ENCODE data around the gene GTPBP3.

The GTPBP3 gene

DNA sequence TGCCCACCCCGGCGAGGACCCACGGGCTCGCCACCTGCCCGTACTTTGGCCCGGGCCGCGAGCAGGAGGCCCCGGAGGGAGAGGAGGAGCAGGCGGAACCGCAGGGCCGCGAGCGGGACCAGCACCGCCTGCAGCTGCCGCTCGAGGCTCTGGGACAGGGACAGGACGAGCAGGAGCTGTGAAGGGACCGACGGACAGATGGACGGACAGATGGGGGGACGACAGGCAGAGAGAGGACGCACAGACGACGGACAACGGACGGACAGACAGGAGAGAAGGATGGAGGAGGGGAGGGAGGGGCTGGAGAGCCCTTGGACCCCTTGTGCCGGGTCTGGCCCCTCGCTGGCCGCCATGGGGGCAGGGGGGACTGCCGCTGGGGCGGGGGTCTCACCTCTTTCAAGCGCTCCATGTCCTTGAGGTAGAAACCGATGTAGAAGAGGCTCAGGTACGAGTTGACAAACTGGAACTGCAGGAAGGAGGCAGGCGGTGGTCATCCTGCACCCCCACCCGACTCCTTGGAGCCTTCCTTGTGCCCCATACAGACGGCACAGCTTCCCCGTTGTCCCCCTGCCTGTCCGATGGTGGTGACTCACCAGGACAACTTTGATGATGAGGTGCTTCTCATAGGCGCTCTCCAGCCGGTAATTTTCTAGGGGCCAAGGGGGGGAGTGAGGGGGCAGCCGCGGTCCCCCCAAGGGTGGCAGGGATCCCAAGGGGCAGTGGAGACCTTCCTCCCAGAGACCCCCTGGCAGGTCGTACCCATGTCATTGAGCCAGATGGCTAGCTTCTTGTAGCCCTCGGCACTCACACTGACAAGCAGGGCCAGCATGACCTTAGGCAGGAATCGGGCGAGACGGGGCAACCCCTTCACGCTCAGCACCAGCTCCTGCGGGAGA, 7.7 kb upstream of the GTPBP3 start:
- DNase-seq: no peak

DNA sequence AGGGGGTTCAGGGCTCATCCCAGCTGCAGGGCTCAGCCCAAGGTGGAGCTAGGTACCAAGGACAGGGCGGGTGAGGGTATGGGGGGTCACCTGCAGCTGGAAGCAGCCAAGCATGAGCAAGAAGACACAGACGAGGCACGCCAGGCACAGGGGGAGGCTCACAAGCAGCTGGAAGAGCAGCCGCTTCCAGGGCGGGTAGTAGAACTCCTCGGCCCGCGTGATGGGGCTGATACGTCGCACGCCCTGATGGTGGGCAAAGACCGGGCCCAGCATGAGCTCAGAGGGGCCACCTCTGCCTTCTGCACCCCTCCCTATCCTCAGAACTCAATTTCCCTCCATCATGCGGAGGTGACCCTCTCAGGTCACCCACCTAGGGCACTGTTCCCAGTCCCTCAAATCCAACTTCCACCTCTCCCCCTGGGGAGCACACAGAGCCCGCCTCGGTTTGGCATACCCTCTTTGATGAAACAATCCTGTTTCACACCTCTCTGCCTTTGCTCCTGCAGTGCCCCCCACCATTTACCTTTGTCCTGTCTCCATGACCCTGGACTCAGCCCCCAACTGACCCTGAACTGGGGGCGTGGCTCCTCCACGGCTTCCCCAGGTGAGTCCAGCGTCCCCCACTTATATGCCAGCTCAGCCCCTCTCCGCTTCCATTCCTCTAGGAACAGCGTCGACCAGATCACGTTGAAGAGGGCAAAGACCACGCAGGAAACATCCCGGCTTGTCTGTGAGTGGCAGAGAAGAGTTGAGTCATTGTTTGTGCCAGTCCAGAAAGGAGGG, 6.9 kb upstream of the GTPBP3 start:
- DNase-seq: no peak

DNA sequence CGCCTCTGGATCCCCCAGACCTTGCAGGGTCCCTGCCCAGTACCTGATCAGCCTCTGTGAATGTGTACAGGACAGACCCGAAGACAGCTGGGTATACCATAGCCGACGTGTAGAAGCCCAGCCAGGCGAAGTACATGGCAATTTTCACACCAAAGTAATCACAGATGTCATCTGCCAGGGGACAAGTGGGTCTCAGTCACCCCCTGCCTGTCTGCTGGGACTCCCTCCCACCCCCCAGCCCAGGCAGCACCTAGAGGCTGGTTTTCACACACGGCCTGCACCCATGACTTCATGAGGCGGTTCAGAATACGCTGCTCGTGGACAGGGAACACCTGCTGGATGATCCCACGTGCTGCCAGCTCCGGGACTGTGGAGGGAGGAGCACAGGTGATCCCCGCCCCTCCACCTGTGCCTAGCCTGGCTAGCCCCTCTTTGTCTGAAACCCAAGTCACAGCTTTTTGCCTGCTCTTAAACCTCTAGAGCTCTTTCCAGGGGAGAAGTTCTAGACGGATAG, 6.3 kb upstream of the GTPBP3 start:
- no peak for DNase-seq

DNA sequence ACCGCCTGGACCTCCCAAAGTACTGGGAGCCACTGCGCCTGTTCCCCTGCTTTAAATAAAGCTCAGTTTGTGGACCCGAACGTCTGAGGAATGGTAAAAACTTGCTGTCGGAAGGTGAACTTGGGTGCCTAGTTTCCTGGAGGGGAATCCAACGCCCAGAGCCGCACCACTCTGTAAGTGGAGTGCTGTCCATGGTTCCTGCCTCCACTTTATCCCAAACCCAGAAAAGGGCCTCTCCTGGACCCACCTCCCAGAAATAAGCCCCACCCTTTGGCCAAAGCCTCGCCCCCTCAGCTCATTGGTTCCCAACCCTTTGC, 5.0 kb upstream of the GTPBP3 start:
- no peak for DNase-seq

DNA sequence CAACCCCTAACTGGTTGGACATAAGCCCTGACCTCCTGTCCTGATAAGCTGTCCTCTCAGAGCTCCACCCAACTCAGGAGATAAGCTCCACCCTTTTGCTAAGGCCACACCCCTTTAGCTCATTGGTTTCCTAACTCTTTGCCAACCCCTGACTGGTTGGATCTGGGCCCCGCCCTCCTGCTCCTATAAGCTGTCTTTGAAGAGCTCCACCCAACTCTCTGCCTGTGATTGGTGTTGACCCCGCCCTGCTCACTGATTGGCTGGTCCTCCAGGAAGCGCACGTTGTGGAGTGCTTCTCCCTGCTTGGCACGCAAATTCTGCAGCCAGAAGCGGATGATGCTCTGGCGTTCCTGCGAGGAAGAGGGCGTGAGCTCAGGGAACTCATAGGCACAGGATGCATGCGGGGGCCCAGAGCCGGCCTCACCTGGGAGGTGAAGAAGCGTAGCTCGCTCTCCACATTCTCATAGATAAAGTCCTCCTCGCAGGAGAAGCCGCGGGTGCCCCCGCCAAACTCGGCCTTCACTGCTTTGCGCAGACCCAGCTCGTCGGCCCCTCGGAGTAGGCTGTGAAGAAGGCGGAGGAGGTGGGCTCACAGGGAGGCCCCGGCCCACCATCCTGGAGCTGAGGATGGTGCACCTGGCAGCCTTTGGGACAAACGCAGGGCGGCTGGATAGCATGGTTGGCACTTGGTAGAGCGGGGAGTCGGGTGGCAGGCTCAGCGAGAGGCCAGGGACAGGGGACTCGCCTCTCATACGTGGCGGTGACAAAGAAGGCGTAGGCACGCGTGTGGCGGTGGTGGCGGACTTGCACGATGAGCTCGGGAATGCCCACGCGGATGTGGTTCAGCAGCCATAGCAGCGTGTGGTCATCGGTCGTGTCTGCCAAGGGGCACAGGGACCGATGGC, 4.4 kb upstream of the GTPBP3 start:
- no peak for DNase-seq

DNA sequence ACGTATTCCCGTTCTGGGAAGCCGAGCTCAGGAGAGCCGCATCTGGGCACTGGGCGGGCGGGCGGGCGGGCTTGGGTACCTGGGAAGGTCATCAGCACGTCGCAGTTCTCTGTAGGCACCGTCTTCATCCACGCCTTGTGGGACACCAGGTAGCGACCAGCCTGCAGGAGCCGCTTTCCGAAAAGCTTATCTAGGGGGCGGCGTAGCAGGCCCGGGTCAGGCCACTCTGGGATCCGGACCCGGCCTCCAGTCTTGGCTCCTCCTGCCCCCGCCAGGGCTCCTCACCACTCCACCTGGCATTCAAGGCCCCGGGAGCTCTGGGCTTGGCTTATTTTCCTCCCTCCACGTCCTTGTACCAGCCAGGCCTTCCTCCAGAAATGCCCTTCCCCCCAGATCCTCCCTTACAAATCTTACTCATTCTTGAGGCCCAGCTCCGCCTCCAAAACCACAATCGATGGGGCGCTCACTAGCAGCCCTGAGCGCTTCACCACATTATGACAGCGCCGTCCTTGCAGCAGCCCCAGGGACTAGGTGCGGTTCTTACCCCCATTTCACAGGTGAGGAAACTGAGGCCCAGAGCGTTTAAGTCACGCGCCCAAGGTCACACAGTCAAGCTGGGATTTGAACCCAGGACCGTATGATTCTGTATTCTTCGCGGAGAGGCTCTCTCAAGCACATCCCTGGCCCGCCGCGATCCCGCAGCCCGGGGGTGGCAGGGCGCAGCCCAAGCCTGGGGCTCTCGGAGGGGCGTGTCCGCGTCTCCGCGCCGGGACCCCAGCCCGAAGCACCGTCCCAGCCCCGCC, 3.5 kb upstream of the GTPBP3 start:
- peak; percentile 67 for DNase-seq

DNA sequence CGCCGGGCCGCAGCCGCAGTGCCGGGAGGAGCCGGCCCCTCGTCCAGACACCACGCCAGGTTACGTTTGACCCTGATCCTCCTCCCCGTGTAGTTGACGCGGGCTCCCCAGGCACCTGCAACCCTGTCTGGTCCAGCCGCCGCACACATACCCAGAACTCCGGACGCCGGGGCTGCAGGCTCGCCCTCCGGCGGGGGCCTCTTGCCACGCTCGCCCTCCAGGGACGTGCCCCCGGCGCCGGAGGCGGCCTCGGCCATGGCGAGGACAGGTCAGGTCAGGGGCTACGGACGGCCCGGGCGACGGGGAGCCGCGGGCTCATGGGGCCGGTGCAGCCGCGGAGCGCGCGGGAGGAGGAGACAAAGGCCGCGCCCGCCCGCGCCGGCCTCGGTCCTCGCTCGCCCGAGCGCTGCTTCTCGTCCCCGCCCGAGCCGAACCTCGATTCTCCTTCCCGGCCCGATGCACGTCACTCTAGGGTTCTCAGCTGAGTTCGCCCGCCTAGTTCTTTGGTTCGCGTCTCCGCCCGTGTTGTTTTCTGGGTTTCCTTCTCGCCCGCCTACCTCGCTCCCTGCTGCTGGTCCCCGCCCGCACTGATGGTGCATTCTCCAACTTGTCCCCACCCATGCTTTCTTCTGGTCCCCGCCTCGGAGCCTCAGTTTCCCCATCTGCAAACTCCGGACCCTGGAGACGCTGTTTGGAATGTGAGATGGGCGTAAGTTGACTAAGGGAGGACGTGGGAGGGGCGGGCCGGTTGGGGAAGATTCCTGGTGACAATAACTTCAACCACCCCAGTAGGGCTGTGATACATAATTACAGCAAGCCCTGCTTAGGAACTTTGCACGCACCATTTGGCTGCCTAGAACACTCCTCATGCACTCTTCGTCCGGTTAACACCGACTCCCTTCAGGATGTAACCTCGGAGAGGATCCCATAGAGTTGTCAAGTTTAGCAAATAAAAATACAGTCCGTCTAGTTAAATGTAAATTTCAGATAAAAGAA, 2.6 kb upstream of the GTPBP3 start, which contains the start of gene ANO8:
Gene ANO8, minus strand, starts transcription at position 442 of the 996 bp plus-strand sequence. Its CDS starts 185 bp downstream, at position 257.
- DNase-seq: peak; percentile 96

DNA sequence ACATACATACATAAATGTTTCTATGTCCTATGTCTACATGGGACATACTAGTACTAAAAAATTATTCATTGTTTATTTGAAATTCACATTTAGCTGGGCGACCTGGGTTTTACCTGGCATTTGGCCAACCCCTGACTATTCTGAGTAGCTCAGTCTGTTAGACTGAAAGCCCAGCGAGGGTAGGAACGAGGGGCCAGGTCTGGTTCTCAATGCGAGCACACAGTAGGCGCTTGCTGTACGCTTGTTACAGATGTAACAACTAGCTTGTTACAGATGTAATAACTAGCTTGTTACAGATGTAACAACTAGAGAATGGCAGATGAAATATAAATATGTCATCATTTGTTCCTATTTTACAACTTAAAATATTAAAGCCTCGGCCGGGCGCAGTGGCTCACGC, 1.8 kb upstream of the GTPBP3 start:
- DNase-seq: no peak

DNA sequence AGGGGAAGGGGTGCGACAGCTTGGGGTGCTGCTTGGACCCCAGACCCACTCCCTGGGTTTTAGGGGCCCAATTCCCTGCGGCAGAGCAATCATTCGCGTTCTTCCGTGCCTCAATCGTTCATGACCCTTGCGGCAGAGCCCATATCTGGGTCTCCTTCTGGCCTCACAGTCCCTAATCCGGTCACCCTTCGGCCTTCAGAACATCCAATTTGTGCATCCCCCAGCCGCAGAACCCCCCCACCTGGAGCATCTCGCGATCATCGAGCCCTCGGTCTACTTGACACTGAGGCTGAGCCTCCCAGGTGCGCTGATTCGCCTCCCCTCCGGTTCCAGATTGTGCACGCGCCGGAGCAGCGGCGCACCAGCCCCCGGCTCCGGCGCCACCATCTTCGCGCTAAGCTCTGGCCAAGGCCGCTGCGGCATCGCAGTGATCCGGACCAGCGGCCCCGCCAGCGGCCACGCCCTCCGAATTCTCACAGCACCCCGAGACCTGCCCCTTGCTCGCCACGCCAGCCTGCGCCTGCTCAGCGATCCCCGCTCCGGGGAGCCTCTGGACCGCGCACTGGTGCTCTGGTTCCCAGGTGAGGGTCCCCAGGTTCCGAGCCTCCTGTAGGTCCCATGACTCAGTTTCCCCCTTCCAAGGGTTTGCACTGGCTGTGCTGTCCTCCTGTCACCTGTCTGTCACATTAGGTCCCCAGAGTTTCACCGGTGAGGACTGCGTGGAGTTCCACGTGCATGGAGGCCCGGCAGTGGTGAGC, 501 bp downstream of the GTPBP3 start:
- no peak for DNase-seq

DNA sequence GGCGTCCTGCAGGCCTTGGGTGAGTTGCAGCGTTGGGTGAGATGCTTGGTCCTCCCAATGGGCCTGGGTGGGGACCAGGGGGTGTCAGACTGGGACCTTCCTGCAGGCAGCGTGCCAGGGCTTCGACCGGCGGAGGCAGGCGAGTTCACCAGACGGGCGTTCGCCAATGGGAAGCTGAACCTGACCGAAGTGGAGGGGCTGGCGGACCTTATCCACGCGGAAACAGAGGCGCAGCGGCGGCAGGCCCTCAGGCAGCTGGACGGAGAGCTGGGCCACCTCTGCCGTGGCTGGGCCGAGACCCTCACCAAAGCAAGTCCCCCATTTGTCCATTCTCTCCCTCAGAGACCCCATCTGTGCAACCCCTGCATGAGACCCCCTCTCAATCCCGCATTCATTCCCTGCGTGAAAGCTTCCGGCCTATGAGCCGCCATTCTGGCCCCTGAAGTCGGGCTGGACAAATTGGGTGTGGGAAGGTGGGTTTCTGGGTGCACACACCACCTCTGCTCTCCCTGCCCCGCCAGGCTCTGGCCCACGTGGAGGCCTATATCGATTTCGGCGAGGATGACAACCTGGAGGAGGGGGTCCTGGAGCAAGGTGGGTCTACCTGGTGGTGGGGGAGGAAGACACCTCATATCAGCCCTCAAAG, 1.2 kb downstream of the GTPBP3 start:
- DNase-seq: no peak

DNA sequence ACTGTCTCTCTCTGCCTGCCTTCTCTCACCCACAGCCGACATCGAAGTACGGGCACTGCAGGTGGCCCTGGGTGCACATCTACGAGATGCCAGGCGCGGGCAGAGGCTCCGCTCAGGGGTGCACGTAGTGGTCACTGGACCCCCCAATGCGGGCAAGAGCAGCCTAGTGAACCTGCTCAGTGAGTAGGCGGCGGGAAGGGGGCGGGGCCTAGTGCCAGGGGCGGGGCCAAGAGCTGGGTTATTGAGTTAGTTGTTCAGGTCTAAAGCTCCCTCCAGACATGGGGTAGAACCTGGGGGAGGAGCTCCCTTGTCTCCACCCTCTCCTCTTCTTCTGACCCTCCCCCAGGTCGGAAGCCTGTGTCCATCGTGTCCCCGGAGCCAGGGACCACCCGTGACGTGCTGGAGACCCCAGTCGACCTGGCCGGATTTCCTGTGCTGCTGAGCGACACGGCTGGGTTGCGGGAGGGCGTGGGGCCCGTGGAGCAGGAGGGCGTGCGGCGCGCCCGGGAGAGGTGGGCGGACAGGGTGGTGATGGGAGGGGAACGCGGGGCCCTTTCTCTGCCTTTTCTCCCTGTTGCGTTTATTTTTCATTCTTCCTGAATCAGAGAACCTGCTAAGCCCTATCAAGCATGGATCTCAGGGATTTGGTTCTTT, 1.9 kb downstream of the GTPBP3 start:
- no peak for DNase-seq

DNA sequence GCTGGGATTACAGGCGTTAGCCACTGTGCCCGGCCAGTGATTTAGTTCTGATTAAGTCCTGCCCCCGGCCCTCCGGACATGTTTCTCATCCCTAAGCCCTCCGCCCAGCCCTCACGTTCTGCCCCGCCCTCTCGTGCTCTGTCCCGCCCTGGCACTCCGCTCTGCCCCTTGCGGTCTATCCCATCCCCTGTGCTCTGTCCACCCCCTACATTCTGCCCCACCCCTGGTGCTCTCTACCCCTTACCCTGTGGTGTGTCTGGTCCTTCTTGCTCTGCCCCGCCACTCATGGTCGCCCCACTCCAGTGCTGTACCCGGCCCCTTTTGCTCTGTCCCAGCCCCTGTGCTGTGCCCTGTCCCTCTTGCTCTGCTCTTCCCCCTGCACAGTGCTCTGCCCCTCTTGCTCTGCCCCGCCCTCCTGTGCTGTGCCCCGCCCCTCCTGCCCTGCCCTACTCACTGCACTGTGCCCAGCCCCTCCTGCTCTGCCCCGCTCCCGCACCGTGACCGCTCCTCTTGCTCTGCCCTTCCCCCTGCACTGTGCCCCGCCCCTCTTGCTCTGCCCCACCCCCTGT, 3.0 kb downstream of the GTPBP3 start:
- DNase-seq: no peak

DNA sequence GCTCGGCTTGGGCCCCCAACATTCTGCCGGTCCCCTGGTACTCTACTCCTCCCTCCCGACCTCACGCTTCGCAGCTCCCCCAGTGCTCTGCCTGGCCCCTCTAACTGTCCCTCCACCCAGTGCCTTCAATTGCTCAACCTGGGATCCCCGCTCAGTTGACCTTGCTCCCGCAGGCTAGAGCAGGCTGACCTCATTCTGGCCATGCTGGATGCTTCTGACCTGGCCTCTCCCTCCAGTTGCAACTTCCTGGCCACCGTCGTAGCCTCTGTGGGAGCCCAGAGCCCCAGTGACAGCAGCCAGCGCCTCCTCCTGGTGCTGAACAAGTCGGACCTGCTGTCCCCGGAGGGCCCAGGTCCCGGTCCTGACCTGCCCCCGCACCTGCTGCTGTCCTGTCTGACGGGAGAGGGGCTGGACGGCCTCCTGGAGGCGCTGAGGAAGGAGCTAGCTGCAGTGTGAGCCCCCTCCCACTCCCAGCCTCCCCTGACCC, 3.6 kb downstream of the GTPBP3 start:
- DNase-seq: no peak

DNA sequence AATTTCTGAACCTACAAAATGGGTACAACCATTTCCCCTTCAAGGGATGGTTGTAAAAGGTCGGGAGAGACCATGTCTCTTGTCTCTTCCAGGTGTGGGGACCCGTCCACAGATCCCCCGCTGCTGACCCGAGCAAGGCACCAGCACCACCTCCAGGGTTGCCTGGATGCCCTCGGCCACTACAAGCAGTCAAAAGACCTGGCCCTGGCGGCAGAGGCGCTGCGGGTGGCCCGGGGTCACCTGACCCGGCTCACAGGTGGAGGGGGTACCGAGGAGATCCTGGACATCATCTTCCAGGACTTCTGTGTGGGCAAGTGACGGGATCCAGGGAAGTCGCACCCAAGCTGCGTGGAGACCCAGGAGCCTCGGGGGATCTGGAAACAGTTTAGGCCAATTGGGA, 4.0 kb downstream of the GTPBP3 start:
- no peak for DNase-seq

DNA sequence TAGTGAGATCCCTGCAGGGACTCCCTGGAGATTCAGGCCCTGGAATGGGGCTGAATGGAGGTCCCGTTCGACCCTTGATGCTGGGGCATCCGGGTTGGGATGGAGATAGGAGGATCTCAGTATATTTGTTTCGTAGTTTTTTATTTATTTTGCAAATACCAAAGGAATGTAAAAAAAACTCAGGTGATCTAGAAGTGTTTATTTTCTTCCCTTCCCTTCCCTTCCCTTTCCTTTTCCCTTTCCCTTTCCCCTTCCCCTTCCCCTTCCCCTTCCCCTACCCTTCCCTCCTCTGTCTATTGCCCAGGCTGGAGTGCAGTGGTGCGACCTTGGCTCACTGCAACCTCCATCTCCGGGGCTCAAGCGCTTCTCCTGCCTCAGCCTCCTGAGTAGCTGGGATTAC, 4.5 kb downstream of the GTPBP3 start:
- no peak for DNase-seq

DNA sequence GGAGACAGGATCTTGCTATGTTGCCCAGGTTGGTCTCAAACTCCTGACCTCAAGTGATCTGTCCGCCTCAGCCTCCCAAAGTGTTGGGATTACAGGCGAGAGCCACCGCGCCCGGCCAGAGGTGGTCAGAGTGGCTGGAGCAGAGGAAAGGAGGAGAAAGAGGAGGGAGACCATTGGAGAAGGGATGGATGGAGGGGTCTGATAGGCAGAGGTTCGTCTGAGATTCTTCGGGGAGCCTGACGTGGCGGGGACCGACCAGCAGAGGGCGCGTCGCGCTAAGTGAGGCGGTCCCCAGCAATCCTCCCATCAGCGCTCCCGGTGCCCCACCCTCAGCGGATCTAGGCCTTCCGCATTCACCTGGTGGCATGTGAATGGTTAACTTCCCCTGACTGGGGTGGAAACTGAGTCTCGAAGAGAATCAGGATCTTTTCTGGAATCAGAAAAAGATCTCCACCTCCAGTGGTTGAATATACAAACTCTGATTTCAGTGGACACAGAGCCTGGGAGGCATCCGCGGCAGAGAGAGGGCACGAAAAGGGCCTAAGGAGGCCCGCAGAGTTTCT, 8.8 kb downstream of the GTPBP3 start:
- DNase-seq: peak; percentile 74

DNA sequence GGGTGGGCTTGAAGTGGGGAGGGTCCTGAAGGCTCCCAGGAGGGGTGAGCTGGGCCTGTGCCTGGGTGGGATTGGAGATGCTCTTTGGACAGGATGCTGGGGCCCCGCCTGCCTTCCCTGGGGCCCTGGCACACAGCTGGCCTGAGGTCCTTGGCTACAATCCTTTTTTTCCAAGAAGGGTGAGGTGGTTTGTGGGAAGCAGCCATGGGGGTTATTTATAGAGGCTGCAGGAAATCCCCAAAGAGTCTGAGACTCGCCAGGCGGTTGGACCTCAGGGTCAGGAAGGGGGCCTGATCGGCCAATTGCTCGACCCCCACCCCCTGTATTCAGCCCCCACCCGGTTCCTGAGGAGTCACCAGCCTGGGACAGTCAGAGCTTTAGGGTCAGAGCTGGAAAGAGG, 10.0 kb downstream of the GTPBP3 start:
- DNase-seq: no peak

DNA sequence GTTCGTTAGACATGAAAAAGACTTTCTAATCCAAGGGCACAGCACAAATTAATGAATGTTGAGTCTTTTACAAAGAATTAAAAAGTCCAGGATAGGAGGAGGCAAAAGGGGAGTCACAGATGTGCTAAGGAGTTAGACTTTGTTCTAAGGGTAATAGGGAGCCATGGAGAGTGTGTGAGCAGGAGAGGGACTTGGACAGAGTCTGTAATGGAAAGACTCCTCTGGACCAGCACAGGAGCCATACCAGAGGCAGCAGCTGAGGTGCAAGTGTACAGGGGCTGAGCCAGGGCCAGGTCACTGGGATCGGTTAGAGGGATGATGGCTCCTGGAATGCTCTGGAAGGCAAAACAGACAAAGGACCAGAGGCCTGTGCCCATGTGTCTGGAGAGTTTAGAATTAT, 10.5 kb downstream of the GTPBP3 start:
- no peak for DNase-seq

All from activated gamma-delta T cell treated with Interleukin-2 at 50 U/mL for 16 hours (primary cell).